A549 treated with dexamethasone at 1 μM for 4 hours (cell line): Measurements from ENCODE around the gene PLEKHM1. TPM values are rescaled to one million over a fixed set of nuclear protein-coding genes. Genes with fewer than 3 reads are reported as not detected.

ENCODE experiments used
- total RNA-seq: library from RNA; stranded (reverse); fragments of 200-300 nt; extraction: Qiagen RNA extraction; gene quantifications from 5 replicates; pipeline ENCODE4 v1.2.3, GENCODE V29; 2022

The PLEKHM1 gene
- 15.0 to 22.6 TPM (median 22.5 TPM) in 5 replicates for total RNA-seq

DNA sequence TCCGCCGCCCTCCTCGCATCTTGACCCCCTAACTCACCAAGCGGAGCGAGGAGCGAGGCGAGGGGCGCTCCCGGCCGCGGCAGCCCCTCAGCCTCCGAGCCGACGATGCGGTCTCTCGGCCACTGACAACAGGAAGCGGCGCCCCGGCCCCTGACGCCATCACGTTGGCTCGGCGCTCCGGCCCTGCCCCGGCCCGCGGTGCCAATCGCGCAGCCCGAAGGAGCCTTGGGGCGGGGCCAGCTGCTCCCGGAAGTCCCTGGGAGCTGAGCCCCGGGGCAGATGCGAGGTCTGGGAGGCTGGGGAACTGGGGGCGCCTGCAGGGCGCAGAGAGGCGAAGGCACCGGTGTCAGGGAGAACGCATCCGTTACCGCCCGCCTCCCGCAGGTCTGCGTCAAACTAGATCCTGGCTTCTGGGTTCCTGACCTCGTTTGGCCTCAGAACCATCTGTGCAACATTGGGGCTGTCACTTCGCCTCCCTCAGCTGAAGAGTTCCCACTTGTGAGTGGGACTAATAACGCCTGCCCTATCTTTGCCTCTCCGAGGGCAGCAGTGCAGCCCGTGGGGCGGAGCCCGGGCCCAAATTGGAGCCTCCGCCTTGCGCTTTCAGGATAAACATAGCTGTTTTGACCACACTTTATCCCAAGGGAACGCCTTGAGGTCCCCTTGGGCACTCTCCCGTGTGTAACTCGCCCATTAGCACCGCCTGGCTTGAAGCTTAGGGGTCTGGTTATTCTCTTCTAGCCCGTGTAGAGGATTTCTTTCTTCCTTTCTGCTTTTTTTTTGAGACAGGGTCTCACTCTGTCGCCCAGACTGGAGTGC is at the start of gene PLEKHM1:
Gene PLEKHM1, minus strand, starts transcription at position 107 of the 819 bp plus-strand sequence. CDS start 8,237 bp downstream, outside the sequence.

GRCh38 chr17:45432405-45433158 is 57.9 kb downstream of the PLEKHM1 start, which contains the start of gene ARHGAP27:
ARHGAP27 (minus strand) TSS chr17:45432870; CDS start chr17:45430279, 2,591 bp downstream.

Other genes starting within 250 kb of the PLEKHM1 start
- gene SPATA32, start 228.6 kb downstream of the PLEKHM1 start, total RNA-seq = 0.08 to 0.14 TPM (median 0.12 TPM) in 5 replicates
- 23.3 to 46.0 TPM (median 36.7 TPM) in 5 replicates for gene MAP3K14, start 173.7 kb downstream of the PLEKHM1 start, total RNA-seq
- gene ARHGAP27, start 57.9 kb downstream of the PLEKHM1 start, total RNA-seq = 9.5 to 17.8 TPM (median 15.1 TPM) in 5 replicates